Breast epithelium (tissue), 4 donors: Measurements from ENCODE around the gene FAM81A. TPM values are rescaled to one million over a fixed set of nuclear protein-coding genes. Genes with fewer than 3 reads are reported as not detected.
A peak's percentile ranks its signal among the peaks of the same experiment; 100 is the strongest.

Source experiments
- DNase-seq, 2 donors: peaks; one replicate each; pipeline ENCODE4 v3.0.0-alpha.2; 2019; ENCODE audit warnings: low spot score in 2 of 2
- H3K27ac ChIP-seq, 2 donors: fragments of 200-600 bp; sonication (generic) in 1 of 2; one replicate each; pipeline ENCODE4 v1.5.1; 2016 to 2019; ENCODE audit warnings: mild to moderate bottlenecking in 1 of 2
- H3K27me3 ChIP-seq, 2 donors: fragments of 200-600 bp; sonication (generic) in 1 of 2; one replicate each; pipeline versions ENCODE4 v1.5.1 to v1.6.0; 2017 to 2019; ENCODE audit warnings: control low read depth in 1 of 2, mild to moderate bottlenecking in 1 of 2
- H3K36me3 ChIP-seq: fragments of 200-600 bp; one replicate; pipeline ENCODE4 v1.5.1; 2019
- H3K4me1 ChIP-seq, 2 donors: fragments of 200-600 bp; sonication (generic); one replicate each; pipeline ENCODE4 v1.5.1; 2016 to 2019; ENCODE audit warnings: control low read depth in 1 of 2
- H3K4me3 ChIP-seq, 3 donors: fragments of 200-600 bp; sonication (generic); 1 replicate in 2 of 3; 2 replicates in 1 of 3; pipeline ENCODE4 v1.5.1; 2016 to 2019; ENCODE audit warnings: mild to moderate bottlenecking in 3 of 3, moderate library complexity in 2 of 3
- H3K9me3 ChIP-seq, 2 donors: fragments of 200-600 bp; sonication (generic) in 1 of 2; one replicate each; pipeline ENCODE4 v1.5.1; 2016 to 2019; ENCODE audit warnings: control low read depth in 1 of 2
- CTCF ChIP-seq, 3 donors: fragments of 450-650 bp; IDR thresholded peaks; one replicate each; pipeline ENCODE4 v1.5.1; 2016 to 2017; ENCODE audit warnings: antibody characterized with exemption in 3 of 3, mild to moderate bottlenecking in 3 of 3, moderate library complexity in 3 of 3
- POLR2A ChIP-seq: fragments of 450-650 bp; IDR thresholded peaks from one replicate; pipeline ENCODE4 v1.6.1; 2016; ENCODE audit warnings: antibody characterized with exemption, mild to moderate bottlenecking, moderate library complexity
- POLR2AphosphoS5 ChIP-seq, 3 donors: sonication (generic); formaldehyde crosslinking; IDR thresholded peaks; one replicate each; pipeline ENCODE4 v1.6.1; 2017; ENCODE audit warnings: antibody characterized with exemption in 3 of 3
- intact Hi-C: fragments of 100-400 bp; cut with DNase I; formaldehyde crosslinking; loops from one replicate; pipeline ENCODE4 v1.15.1; 2023; ENCODE audit warnings: low total_unique reads
- total RNA-seq, 3 donors: library from RNA; depleted of rRNA; stranded (reverse); fragments of >200 nt; gene quantifications; one replicate each; pipeline ENCODE4 v1.1.0, GENCODE V29; 2016

The FAM81A gene
- total RNA-seq, 3 donors from 2014 or later, result 1.2 to 2.3 TPM; not detected in 1

- no peak for DNase-seq
- Histone ChIP-seq H3K4me1 (peaks cover 0 to 6% of the 10 kb centered on the region in 2 donors), H3K27me3 (no peaks in the 10 kb centered on the region), H3K27ac (no peak overlapping the region), H3K4me3 (peak overlapping the region; percentile 36 to 83 (median 57)), H3K36me3 (no peaks in the 10 kb centered on the region), H3K9me3 (no peaks in the 10 kb centered on the region)
- TF ChIP-seq CTCF (IDR thresholded peaks at IDR 0.05), result no peak
- TF ChIP-seq POLR2AphosphoS5 (IDR thresholded peaks at IDR 0.05), result no peak
- no peak for TF ChIP-seq POLR2A
- intact Hi-C loops, result no loop called here
Observed at GRCh38 chr15:59437142-59437816, 707 bp upstream of the FAM81A start.

DNA sequence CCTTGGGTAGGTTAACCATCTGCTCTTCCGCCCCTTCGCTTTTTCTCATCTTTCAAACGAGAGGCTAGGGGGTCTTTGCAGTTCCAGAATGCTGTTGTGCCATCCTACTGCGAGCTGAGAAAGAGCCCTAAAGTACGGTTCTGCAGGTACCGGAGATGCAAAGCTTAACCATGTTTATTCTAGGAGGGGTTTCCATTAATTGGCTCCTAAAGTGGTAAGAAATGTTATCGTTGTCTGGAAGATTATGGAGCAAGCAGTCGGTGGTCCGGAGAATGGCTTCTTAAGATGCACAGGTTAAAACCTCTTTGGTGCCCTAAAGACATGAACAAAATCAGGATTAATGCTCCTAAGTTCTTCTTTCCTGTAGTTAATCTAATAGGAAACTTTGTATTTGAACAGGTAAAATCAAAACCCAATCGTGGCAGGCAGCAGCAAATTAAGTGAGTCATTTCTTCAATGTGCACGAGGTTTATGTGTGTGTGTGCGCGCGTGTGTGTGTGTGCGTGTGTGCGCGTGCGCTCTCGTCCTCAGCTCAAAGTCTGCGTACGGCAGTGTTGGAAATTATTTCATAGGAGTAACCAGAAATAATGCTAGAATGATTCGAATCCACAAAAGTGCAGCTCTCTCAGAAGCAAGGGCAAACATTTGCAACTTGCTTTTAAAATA lies 772 bp downstream of the FAM81A start:
- H3K9me3 ChIP-seq, result no peaks in the 10 kb centered on the region
- H3K4me3 ChIP-seq, result peak overlapping the region; percentile 36 to 83 (median 57)
- H3K27ac ChIP-seq, result no peak overlapping the region
- H3K4me1 ChIP-seq, result peaks cover 0 to 6% of the 10 kb centered on the region in 2 donors
- DNase-seq, result no peak
- intact Hi-C loops, result no loop called here
- H3K27me3 ChIP-seq, result no peaks in the 10 kb centered on the region
- no peaks in the 10 kb centered on the region for H3K36me3 ChIP-seq
- TF ChIP-seq POLR2A, result no peak
- TF ChIP-seq POLR2AphosphoS5 (IDR thresholded peaks at IDR 0.05), result no peak
- TF ChIP-seq CTCF (IDR thresholded peaks at IDR 0.05), result no peak

GRCh38 chr15:59439576-59439975 lies 1.6 kb downstream of the FAM81A start:
- no peaks in the 10 kb centered on the region for H3K9me3 ChIP-seq
- H3K36me3 ChIP-seq, result no peaks in the 10 kb centered on the region
- intact Hi-C loops, result no loop called here
- H3K4me3 ChIP-seq, result no peak overlapping the region
- no peak overlapping the region for H3K27ac ChIP-seq
- TF ChIP-seq CTCF (IDR thresholded peaks at IDR 0.05) (no peak), POLR2A (no peak), POLR2AphosphoS5 (IDR thresholded peaks at IDR 0.05) (no peak)
- no peak for DNase-seq
- H3K4me1 ChIP-seq, result peaks cover 0 to 6% of the 10 kb centered on the region in 2 donors
- no peaks in the 10 kb centered on the region for H3K27me3 ChIP-seq

DNA sequence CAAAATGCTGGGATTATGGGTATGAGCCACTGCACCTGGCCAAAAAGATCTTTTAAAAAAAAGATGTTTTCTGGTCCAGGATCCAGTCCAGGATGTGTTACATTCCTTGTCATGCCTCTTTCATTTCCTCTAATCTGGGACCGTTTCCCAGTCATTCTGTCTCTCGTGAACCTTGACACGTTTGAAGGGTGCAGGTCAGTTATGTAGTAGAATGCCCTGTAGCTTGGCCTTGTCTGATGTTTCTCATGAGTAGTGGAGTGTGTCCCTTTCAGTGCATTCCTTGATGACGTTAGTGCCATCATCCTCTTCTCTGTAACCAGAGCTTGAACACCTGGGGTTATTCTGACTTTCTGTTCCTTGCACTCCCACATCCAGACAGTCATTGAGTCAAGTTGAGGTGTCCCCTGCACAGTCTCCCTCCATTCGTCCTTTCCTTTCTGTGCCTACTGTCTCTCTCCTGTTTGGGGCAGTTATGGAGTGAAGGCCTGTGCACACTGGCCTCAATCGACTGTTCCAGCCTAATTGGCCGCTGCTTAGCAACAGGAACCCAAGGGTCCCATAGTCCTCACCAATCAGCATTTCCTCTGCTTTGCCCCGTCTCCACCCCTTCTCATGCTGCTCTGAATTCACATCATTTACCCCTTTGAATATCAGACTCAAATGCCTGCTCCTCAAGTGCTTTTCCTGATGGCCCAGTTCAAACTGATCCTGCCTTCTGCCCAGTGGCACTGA lies 5.5 kb downstream of the FAM81A start:
- Histone ChIP-seq H3K9me3 (no peaks in the 10 kb centered on the region), H3K27me3 (no peaks in the 10 kb centered on the region), H3K27ac (no peak overlapping the region), H3K4me3 (no peak overlapping the region), H3K36me3 (no peaks in the 10 kb centered on the region), H3K4me1 (no peaks in the 10 kb centered on the region)
- TF ChIP-seq CTCF (IDR thresholded peaks at IDR 0.05), result no peak
- TF ChIP-seq POLR2A, result no peak
- TF ChIP-seq POLR2AphosphoS5 (IDR thresholded peaks at IDR 0.05), result no peak
- no peak for DNase-seq
- intact Hi-C loops, result no loop called here
